ES-I3 (cell line): ENCODE results near the gene BBS9.

Experiments
- H3K36me3 ChIP-seq: 2 replicates; pipeline ENCODE4 v1.6.1; 2013; ENCODE audit warnings: mild to moderate bottlenecking, low read length, control low read depth, moderate library complexity; ENCODE audit not compliant: insufficient read depth
- H3K4me1 ChIP-seq: 2 replicates; pipeline ENCODE4 v1.6.1; 2013; ENCODE audit warnings: mild to moderate bottlenecking, control low read depth, low read length; ENCODE audit not compliant: insufficient read depth
- H3K9ac ChIP-seq: 2 replicates; pipeline ENCODE4 v1.6.1; 2013; ENCODE audit warnings: low read depth, mild to moderate bottlenecking, low read length, moderate library complexity
- H3K9me3 ChIP-seq: 2 replicates; pipeline ENCODE4 v1.6.1; 2013; ENCODE audit warnings: mild to moderate bottlenecking, low read length, moderate library complexity; ENCODE audit not compliant: control insufficient read depth, insufficient read depth

Gene BBS9

GRCh38 chr7:33630359-33630758 is 501.0 kb downstream of the BBS9 start:
- Histone ChIP-seq H3K4me1 (no peaks in the 10 kb centered on the region), H3K9ac (no peak overlapping the region), H3K9me3 (peaks cover 6% of the 10 kb centered on the region; the same call in 1 of the 2 replicates), H3K36me3 (peaks cover 11% of the 10 kb centered on the region; the same call in 1 of the 2 replicates)

DNA sequence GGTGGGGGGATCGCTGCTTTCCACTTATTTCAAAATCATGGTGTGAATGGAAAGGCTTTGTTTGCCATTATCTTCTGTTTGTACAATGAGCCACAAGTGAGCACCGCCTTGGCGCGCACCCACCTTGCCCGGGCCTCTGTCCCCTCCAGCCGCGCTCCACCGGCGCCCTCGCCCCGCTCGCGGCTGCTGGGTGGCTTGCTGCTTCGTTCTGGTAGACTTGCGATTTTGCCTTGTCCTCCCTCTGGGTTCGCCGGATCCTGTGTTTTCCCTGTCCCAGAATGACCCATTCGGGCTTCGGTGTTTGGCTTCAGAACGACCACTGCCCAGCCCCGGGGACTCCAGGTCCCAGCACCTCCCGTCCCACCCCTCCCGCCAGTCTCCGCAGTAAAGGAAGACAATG is 503.0 kb downstream of the BBS9 start:
- Histone ChIP-seq H3K36me3 (peaks cover 2% of the 10 kb centered on the region; the same call in 1 of the 2 replicates), H3K4me1 (no peaks in the 10 kb centered on the region), H3K9me3 (peaks cover 4% of the 10 kb centered on the region; the same call in 1 of the 2 replicates), H3K9ac (no peak overlapping the region)

- H3K36me3 ChIP-seq, result peaks cover 2% of the 10 kb centered on the region; the same call in 1 of the 2 replicates
- no peaks in the 10 kb centered on the region for H3K4me1 ChIP-seq
- H3K9me3 ChIP-seq, result no peaks in the 10 kb centered on the region
- H3K9ac ChIP-seq, result no peak overlapping the region
These were observed 503.6 kb downstream of the BBS9 start for GRCh38 chr7:33632840-33633525.

DNA sequence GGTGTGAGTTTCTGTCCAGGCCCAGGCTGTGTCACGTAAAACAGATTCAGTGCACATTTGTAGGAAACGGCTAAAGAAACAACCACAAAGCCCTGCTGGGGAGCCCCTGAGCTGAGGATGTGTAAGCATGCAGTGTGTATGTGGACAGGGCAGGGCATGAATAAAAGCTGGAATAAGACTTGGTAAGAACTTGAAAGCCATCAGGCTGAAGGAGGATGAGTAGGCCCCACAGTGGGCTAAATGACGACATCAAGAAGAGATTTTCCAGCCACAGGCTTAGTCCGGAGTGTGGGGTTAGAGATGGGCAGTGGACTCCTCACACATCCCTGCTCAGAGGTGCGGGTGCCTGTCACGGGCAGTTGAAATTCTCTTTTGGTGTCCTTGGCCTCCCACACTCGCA is 505.2 kb downstream of the BBS9 start:
- Histone ChIP-seq H3K9ac (no peak overlapping the region), H3K4me1 (no peaks in the 10 kb centered on the region), H3K36me3 (peaks cover 2% of the 10 kb centered on the region; the same call in 1 of the 2 replicates), H3K9me3 (no peaks in the 10 kb centered on the region)

GRCh38 chr7:33636359-33636758 is 507.0 kb downstream of the BBS9 start:
- no peak overlapping the region for H3K9ac ChIP-seq
- H3K36me3 ChIP-seq, result peaks cover 2% of the 10 kb centered on the region; the same call in 1 of the 2 replicates
- H3K4me1 ChIP-seq, result no peaks in the 10 kb centered on the region
- H3K9me3 ChIP-seq, result no peaks in the 10 kb centered on the region

GRCh38 chr7:33639552-33640197 is 510.3 kb downstream of the BBS9 start:
- H3K9me3 ChIP-seq, result no peaks in the 10 kb centered on the region
- H3K4me1 ChIP-seq, result no peaks in the 10 kb centered on the region
- H3K9ac ChIP-seq, result no peak overlapping the region
- H3K36me3 ChIP-seq, result peaks cover 1% of the 10 kb centered on the region; the same call in 1 of the 2 replicates

DNA sequence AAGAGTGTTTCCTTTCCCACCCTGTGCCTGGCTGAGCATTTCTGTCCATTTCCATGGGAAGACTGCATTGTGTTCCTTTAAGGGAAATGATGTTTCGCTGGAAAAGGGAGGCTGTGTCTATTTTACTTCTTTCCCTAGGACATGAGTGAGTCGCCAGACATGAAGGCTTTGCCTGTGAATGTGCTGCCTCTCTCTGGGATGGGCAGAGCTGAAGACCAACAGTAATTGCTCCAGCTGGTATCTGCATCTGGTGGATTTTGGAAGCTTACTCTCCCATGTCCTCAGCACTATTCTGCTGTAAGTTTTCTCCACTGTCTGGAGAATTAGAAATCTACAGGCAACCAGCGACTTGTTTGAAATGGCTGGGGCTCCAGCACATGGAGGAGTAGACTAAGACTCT is 511.4 kb downstream of the BBS9 start:
- Histone ChIP-seq H3K4me1 (no peaks in the 10 kb centered on the region), H3K9ac (no peak overlapping the region)

DNA sequence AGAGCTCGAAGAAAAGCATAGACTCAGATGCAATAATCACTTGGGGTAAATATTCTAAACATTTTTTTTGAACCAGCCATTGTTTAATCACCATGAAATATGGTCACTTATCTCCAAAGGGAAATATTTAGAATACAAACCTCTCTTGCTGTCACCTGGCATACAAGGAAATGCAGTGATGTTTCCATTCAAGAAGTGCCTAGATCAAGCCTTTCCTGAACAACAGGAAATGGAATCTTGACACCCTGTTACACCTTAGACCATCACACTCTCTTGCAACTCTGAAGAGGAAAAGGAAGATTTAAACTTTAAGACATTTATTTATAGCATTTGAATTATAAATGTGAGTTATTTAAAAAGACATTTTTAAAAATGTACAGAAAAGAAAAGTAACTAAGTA is 512.9 kb downstream of the BBS9 start:
- H3K36me3 ChIP-seq, result no peaks in the 10 kb centered on the region; the same call in 1 of the 2 replicates
- H3K9me3 ChIP-seq, result no peaks in the 10 kb centered on the region
- no peak overlapping the region for H3K9ac ChIP-seq
- H3K4me1 ChIP-seq, result no peaks in the 10 kb centered on the region

More for the DNA sequence above, 511.4 kb downstream of the BBS9 start:
- H3K9me3 ChIP-seq, result no peaks in the 10 kb centered on the region
- H3K36me3 ChIP-seq, result no peaks in the 10 kb centered on the region; the same call in 1 of the 2 replicates

DNA sequence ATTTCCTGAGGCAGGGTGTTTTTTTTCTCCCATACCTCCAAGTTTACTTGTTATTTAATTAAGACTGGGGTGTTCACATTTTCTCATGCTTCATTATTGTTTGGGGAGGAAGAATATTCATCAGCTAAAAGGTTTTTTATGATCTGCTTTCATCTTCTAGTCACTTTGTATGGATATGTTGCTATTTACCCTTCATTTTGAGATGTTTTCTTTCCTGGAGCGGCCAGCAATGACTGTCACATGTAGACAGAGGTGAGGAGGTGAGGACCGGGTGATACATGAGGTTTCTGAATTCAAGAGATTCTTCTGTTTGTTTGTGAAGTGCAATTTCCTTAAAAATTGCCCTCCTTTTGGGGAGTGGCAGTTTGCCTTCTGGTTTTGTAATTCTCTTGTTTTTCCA is 514.2 kb downstream of the BBS9 start:
- Histone ChIP-seq H3K9me3 (no peaks in the 10 kb centered on the region), H3K4me1 (no peaks in the 10 kb centered on the region), H3K36me3 (no peaks in the 10 kb centered on the region; the same call in 1 of the 2 replicates), H3K9ac (no peak overlapping the region)

- Histone ChIP-seq H3K9ac (no peak overlapping the region), H3K4me1 (no peaks in the 10 kb centered on the region), H3K36me3 (no peaks in the 10 kb centered on the region; the same call in 1 of the 2 replicates), H3K9me3 (no peaks in the 10 kb centered on the region)
These were observed 515.1 kb downstream of the BBS9 start for GRCh38 chr7:33644489-33644888.

DNA sequence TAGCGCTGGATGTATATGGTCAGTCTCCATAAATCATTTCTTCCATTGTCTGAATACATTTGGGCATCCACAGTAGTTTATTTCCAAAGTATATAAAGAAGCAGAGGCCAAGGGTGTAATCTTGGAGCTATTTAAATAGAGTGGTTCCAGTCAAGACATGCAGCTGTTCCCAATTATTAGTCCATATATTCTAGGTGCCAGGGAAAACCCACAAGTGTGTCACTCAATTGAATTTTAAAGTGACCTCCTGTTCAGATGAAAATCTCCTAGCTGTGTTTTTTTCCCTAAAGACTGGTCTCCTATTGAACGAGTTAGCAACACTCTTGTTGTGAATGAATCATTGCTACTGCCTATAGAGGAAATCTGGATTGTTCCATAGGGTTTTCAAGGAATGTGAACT is 515.7 kb downstream of the BBS9 start:
- Histone ChIP-seq H3K4me1 (no peaks in the 10 kb centered on the region), H3K36me3 (no peaks in the 10 kb centered on the region; the same call in 1 of the 2 replicates), H3K9me3 (no peaks in the 10 kb centered on the region), H3K9ac (no peak overlapping the region)

DNA sequence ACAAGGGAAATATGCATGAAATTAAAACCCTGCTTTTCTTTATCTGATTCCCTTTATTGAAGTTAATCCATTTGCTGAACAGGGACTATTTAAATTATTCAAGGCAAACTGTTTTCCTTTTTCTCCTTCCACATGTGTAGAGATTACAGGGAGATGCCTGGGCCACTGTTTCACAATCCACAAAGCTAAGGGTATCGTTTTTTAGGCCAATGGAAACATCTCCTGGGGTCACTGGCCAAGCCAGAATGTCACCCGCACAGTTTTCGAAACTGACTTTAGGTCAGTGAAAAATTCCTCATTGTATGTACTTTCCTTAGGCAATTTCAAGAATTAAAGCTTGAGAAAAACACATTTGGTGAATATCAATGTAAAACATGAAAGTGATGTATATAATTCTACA is 516.8 kb downstream of the BBS9 start:
- H3K36me3 ChIP-seq, result no peaks in the 10 kb centered on the region
- no peaks in the 10 kb centered on the region for H3K9me3 ChIP-seq
- no peak overlapping the region for H3K9ac ChIP-seq
- H3K4me1 ChIP-seq, result no peaks in the 10 kb centered on the region

- no peaks in the 10 kb centered on the region for H3K36me3 ChIP-seq
- no peaks in the 10 kb centered on the region for H3K4me1 ChIP-seq
- H3K9me3 ChIP-seq, result no peaks in the 10 kb centered on the region
- no peak overlapping the region for H3K9ac ChIP-seq
These were observed 517.6 kb downstream of the BBS9 start for GRCh38 chr7:33646891-33647391.

DNA sequence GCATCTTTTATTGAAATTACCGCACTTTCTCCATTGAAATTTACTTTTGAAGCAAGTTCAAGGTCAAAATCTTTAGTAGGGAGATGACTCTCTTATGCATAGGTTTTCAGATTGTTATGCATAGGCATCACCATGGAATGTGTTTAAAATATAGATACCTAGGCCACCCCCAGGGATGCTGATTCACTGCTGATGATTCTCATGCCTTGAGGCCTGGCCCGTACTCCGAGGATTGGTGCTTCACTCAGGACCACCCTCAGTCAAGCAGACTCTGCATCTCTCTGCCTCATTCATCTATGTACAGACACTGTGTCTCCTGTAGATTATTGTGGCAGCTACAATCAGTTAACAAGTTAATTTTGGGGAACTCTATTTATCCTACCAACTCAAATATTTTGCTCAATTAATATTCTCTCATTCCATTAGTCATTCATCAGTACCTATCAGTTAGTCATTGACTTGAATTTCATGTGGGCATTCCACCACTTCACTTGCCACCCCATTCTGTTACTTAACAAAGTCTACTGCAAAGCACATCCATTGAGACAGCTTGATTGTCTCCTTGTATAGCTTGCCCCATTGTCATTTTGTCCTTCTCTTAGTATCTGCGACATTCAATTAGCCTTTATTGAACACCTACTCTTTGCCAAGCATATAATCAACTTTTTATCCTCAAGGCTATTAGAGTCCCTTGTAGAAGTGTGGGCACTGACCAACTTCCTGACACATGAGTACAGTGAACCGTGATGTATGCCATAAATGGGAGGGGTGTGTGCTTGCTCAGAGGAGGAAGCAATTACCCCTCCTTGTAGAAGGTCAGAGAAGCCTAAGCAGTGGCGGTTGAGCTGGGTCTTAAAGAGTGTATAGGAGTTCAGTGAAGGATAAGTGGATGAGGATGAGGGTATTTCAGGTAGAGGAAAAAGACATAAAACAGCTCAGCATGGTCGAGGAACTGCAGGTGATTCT is 520.4 kb downstream of the BBS9 start:
- Histone ChIP-seq H3K36me3 (no peaks in the 10 kb centered on the region; the same call in 1 of the 2 replicates), H3K9me3 (no peaks in the 10 kb centered on the region), H3K4me1 (no peaks in the 10 kb centered on the region), H3K9ac (no peak overlapping the region)
